HEK293T (cell line): ENCODE results near the gene CCNT2.

Experiments
- BHLHE40 ChIP-seq: fragments of 450-650 bp; IDR thresholded peaks from 2 replicates; pipeline ENCODE4 v1.6.1; 2016; ENCODE audit warnings: mild to moderate bottlenecking, moderate library complexity, borderline replicate concordance
- CTBP1 ChIP-seq: fragments of 450-650 bp; IDR thresholded peaks from 2 replicates; pipeline ENCODE4 v1.6.1; 2016; ENCODE audit warnings: borderline replicate concordance
- FOXA1 ChIP-seq: fragments of 450-650 bp; IDR thresholded peaks from 2 replicates; pipeline ENCODE4 v1.6.1; 2016; ENCODE audit warnings: mild to moderate bottlenecking
- FOXK2 ChIP-seq: fragments of 450-650 bp; IDR thresholded peaks from 2 replicates; pipeline ENCODE4 v1.6.1; 2016; ENCODE audit warnings: mild to moderate bottlenecking
- FOXM1 ChIP-seq: fragments of 450-650 bp; IDR thresholded peaks from 2 replicates; pipeline ENCODE4 v1.6.1; 2017; ENCODE audit warnings: mild to moderate bottlenecking, borderline replicate concordance
- HDGF ChIP-seq: fragments of 450-650 bp; IDR thresholded peaks from 2 replicates; pipeline ENCODE4 v1.6.1; 2017; ENCODE audit warnings: antibody characterized with exemption, borderline replicate concordance
- NFRKB ChIP-seq: fragments of 450-650 bp; IDR thresholded peaks from 2 replicates; pipeline ENCODE4 v1.6.1; 2016; ENCODE audit warnings: mild to moderate bottlenecking, moderate library complexity
- SUZ12 ChIP-seq: fragments of 450-650 bp; IDR thresholded peaks from 2 replicates; pipeline ENCODE4 v1.6.1; 2016; ENCODE audit warnings: mild to moderate bottlenecking
- TARDBP ChIP-seq: fragments of 450-650 bp; IDR thresholded peaks from 2 replicates; pipeline ENCODE4 v1.6.1; 2016
- TF ChIP-seq, protein P1 (sequence below): fragments of 450-650 bp; IDR thresholded peaks from 2 replicates; pipeline ENCODE4 v1.6.1; 2016

DNA sequence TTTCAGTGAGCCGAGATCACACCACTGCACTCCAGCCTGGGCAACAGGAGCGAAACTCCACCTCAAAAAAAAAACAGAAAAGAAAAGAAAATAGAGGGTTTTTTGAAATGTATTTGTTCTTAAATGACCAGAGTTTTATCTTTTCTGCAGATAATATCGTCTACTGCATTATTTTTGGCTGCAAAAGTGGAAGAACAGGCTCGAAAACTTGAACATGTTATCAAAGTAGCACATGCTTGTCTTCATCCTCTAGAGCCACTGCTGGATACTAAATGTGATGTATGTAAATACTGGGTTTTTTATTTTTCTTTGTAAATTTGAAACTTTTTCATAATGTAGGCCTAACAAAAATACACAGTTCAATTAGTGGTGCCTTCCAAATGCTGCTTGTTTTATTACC is 18.1 kb downstream of the CCNT2 start:
- TF ChIP-seq FOXM1 (no peak), TARDBP (no peak), HDGF (no peak), SUZ12 (no peak), FOXA1 (no peak), CTBP1 (no peak), BHLHE40 (no peak), FOXK2 (no peak), NFRKB (no peak)
- TF ChIP-seq, protein P1, sequence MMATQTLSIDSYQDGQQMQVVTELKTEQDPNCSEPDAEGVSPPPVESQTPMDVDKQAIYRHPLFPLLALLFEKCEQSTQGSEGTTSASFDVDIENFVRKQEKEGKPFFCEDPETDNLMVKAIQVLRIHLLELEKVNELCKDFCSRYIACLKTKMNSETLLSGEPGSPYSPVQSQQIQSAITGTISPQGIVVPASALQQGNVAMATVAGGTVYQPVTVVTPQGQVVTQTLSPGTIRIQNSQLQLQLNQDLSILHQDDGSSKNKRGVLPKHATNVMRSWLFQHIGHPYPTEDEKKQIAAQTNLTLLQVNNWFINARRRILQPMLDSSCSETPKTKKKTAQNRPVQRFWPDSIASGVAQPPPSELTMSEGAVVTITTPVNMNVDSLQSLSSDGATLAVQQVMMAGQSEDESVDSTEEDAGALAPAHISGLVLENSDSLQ: no peak
